A673 (cell line): ENCODE measurements around the gene BAIAP2L1.

Experiments
- CTCF ChIP-seq: fragments of 300-800, 200-600 bp; sonication (generic); conservative IDR thresholded peaks from 2 replicates; pipeline ENCODE4 v1.5.1; 2017; ENCODE audit warnings: low read depth, mild to moderate bottlenecking, antibody characterized with exemption, low read length, moderate library complexity, mixed read lengths
- EZH2 ChIP-seq: fragments of 200-600 bp; sonication (generic); IDR thresholded peaks from 2 replicates; pipeline ENCODE4 v1.6.1; 2017; ENCODE audit warnings: borderline replicate concordance, low read depth, mild to moderate bottlenecking, mixed read lengths, antibody characterized with exemption, low read length; ENCODE audit not compliant: poor library complexity, severe bottlenecking

GRCh38 chr7:98284335-98285036 lies 116.4 kb downstream of the BAIAP2L1 start:
- TF ChIP-seq CTCF, result no peak
- no peak for TF ChIP-seq EZH2
